Measurements from ENCODE around the gene CCL21. TPM values are rescaled to one million over a fixed set of nuclear protein-coding genes. Genes with fewer than 3 reads are reported as not detected.

The CCL21 gene
- polyA plus RNA-seq, 4 donors = 6.5 to 21.2 (median 10.8) TPM

DNA sequence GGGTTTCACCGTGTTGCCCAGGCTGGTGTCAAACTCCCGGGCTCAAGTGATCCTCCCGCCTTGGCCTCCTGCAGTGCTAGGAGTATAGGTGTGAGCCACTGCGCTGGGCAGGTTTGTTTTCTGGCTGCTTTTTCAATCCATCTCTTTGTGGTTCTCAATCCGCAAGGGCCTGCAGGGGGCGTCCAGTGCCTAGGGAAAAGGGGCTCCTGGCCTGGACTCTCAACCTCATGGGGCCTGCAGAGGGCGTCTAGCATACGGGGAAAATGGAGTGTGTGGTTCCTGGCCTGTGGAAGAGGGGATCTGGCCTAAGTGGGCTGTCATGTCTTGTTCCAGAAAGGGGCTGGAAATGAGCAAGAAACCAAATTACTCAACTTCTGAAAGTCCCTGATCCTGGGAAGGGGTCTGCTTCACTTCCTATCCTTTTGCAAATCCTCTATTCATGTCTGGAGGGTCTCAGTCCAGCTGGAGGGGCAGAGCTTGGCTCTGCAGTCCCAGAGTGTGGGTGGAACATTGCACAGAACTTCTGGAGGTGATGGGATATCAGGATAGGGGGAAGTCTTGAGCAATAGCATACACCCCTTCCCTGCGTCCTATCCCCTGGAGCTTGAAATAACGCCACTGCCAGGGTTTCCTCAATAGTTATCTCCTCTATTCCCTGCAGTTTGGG lies 34.8 kb downstream of the CCL21 start:
- no peak for DNase-seq (ENCODE audit: low read depth in 4 of 4, low spot score in 2 of 4)

DNA sequence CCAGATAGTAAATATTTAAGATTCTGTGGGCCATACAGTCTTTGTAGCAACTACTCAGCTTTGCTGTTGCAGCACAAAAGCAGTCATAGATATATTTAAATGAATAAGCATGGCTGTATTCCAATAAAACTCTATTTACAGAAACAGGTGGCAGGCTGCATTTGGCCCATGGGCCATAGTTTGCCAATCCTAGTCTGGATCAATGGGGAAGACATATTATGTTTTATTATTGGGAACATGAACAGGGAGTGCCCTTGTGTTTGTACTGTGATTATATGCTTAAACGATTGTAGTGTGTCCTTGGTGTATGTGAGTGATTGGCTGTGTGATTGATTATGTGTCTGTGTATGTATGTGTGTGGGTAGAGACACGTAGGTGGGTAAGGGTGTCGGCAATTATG lies 35.5 kb downstream of the CCL21 start:
- no peak for DNase-seq (ENCODE audit: low read depth in 4 of 4, low spot score in 2 of 4)

DNA sequence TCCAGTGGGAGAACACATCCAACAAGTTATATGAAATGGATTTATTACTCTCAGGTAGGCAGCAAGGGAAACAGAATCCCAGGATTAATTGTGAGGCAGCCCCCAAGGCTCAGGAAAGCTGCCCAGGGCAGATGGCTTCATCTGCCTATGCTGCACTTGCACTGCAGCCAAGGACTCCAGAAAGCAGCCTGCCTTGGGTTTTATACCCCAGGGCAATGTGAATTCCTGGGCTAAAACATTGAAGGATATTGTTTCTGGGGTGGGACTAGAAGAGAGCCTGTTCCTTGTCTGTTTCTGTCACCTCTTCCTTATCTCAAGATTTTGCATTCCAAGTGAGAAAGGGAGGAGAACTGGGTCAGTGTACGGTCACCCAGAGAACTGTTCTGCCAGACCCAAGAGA lies 38.6 kb downstream of the CCL21 start:
- no peak for DNase-seq (ENCODE audit: low read depth in 4 of 4, low spot score in 2 of 4)

DNA sequence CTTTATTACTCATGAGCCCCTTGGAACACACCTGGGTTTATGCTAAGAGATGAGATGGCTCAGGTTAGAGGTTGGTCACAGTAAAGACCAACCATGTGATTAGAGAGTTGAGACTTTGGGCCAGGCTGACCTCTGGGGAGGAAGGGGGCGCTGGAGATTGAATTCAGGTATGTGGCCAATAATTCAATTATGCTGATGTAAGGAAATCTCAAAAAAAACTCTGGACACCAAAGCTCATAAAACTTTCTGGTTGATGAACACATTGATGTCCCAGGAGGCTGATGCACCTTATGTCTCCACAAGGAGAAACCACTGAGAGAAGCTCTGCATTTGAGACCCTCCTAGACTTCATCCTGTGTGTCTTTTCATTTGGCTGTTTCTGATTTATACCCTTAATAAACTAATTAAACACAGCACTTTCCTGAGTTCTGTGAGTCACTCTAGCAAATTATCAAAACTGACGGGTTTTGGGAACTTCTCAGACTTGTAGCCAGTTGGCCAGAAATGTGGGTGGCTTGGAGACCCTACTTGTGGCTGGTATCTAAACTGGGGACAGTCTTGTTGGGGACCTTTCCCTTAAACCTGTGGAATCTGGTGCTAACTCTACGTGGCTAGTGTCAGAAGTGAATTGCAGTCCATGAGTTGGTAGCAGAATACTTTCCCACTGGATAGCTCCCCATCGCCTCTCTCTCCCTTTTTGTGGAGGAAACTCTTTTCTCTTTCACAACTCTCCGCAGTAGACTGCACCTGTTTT lies 40.0 kb downstream of the CCL21 start:
- DNase-seq (ENCODE audit: low read depth in 4 of 4, low spot score in 2 of 4) = no peak

DNA sequence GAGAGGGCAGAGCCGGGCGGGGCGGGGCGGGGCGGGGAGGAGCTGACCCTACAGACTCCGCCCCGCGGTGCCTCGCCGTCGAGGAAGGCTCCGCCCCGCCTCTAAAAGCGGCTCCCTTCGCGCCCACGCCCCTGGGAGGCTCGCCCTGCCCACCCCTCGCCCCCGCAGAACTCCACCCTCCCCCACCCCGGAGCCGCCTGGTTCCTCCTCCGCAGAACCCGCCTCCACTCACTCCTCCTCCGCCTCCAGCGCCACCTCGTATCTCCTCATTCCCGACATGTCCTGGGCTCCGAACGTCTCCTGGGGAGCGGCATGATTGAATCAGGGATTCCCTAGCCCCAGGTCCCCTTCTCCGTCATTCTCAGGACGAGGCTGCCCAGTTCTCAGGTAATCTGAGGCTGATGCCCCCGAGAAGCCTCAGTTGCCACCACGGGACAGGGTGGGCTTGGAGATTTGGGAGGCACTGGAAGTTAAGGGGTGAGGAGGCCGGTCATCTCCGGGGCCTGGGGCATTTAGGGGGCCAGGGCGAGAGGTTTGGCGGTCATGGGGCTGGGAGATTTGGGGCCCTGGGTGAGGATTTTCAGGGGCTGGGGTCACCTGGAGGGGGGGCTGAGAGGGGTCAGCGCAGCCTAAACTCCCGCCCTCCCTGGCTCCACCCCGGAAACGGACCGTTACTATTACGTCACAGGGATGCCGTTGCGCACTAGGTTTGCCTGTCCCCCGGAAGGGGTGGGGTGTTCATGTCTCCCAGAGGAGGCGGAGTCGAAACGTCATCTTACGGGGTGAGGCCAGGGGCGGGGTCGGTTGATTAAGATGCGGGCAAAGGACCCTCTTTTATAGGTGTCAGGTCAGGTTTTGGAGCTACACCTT lies 44.3 kb downstream of the CCL21 start:
- peak; percentile 83 to 93 (median 88) for DNase-seq (ENCODE audit: low read depth in 4 of 4, low spot score in 2 of 4)

DNA sequence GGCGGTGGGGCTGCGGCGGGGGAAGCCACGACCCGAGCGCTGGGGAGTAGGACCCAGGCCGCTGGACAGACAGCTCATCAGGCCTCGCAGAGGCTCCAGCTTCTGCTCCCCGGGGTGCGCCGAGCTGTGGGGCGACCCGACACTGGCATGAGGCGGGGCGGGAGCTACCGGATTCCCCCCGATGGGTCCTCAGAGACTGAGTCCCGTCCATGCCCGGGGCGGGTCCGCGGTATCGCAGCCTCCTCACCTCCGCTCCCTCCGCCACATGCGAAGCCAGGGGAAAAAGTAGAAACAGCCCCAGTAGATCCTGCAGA lies 44.9 kb downstream of the CCL21 start:
- DNase-seq (ENCODE audit: low read depth in 4 of 4, low spot score in 2 of 4) = no peak

DNA sequence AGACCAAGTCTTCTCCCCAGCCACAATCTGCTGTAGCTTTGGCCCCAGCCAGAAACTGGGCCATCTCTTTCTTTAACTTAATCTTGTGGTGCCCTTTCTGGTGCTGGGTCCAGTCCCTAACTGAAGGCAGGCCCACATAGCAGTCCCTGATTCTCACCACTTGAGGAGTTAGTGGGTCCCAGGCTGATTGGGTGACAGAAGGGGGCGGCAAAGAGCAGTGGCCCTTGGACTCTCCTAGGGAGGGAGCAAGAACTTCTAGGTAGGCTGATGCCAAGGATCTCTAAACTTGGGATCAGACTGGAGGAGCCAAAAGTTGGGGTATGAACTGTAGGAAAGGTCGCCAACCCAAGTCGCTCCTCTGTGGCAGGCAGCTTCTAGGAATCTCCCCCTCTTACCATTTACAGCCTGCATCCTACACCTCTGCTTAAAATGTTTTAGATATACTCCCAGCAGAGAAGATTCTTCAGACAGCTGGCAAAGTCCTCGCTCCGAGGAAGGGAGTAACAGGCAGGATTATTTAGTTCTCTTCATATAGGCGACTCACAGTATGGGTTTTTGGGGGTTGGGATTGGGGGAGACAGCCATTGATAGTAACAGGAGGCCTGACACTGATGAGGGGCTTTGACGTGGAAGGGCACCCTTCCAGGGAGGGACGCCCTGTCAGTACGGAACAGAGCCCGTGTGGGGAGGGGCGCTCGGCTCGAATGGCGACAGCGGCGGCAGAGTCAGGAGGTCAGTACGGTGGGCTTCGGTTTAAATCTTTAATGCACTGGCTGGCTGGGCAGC lies 45.5 kb downstream of the CCL21 start:
- peak in 1 of 4 donors; percentile 60 for DNase-seq (ENCODE audit: low read depth in 4 of 4, low spot score in 2 of 4)

DNA sequence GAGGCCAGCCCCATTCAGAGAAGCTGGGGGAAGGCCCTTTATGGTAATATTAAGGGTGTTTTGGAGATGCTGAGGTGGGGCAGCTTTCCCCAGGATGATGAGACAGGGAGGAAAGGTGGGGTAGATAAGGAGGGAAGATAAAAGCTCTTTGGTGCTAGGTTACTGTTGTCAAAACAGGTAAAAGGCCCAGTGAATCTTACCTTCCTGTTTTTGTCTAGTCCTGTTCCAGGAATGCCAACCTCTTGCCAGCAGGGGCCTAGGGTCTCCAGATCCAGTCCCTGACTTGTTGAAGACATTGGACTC lies 46.7 kb downstream of the CCL21 start:
- no peak for DNase-seq (ENCODE audit: low read depth in 4 of 4, low spot score in 2 of 4)

DNA sequence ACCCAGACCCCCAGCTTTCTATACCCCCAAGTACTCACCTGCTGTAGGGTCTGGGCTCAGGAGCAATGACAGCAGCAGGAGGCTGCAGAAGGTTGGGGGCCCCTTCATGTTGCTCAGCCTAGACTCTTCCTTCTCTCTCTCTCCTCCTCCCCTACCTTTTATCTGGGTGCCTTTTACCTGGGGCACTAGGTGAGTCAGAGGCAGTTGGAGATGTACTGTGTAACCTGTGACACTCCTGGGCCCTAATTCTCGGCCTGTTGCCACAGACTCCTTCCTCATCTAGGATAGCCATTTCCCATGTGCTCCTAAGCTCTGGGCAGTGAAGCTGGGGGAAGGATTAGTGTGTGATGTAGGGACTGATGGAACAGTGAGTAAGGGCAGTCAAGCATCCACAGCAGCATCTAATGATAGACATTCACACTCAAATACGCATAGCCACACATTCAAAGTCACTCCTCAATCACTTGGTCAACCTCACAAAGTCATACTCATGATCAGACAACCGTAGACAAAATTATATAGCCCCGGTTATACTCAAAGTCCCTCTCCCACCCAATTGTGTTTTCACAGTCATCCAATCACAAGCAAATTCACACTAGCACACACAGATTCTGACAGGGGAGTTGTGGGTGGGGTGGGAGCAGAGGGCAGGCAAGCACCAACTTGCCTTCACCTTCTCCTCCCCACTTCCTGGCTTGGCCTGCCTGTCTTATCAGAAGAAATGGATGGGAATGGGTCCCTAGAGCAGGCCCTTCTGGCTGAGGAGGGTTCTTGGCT lies 47.2 kb downstream of the CCL21 start, which contains the start of gene CCL27:
Gene CCL27, minus strand, starts transcription at position 132 of the 777 bp plus-strand sequence. Its CDS starts 24 bp downstream, at position 108.
- no peak for DNase-seq (ENCODE audit: low read depth in 4 of 4, low spot score in 2 of 4)

DNA sequence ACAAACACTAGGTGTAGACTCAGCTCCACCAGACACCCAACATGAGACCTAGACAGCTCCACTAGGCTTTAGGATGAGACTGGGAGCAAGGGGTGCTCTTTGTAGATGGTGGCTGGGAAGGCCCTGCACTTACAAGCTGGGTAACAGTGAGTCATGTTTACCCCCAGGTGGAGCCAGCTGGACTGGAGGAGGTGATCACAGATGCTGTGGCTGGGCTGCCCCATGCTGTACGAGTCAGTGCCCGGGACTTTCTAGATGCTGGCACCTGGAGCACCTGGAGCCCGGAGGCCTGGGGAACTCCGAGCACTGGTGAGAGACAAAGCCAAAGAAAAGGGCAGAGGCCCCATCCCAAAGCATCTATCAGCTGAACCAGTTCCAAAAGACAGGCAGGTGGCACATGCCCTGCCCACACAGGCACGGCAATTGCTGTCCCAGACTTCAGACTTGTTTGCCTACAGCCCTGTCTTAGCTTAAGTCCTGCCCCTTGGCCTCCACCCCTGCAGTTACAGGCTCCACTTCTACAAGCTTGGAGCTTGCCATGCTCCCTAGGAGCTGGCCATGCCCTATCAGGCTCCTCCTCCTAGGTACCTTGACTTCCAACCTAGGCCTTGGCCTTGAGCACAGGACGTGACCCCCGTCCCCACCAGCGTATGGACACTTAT lies 50.2 kb downstream of the CCL21 start:
- DNase-seq (ENCODE audit: low read depth in 4 of 4, low spot score in 2 of 4) = no peak

Other genes with a start within 250 kb of the CCL21 start
- gene ENHO, start 187.1 kb downstream of the CCL21 start, polyA plus RNA-seq (ENCODE audit: insufficient read length in 4 of 4) = 1 to 10 TPM; 1.5 to 2.8 (median 2.1) TPM
- gene CNTFR, start 120.4 kb downstream of the CCL21 start, polyA plus RNA-seq (ENCODE audit: insufficient read length in 4 of 4) = 10 to 100 TPM; 33.1 to 59.9 (median 47.4) TPM
- 10 to 100 TPM; 26.5 to 38.1 (median 30.7) TPM for gene RPP25L, start 98.0 kb downstream of the CCL21 start, polyA plus RNA-seq (ENCODE audit: insufficient read length in 4 of 4)
- 100 to 1,000 TPM in 3 of 4 donors, 10 to 100 TPM in 1; 95.2 to 108 (median 103) TPM for gene DCTN3, start 89.6 kb downstream of the CCL21 start, polyA plus RNA-seq (ENCODE audit: insufficient read length in 4 of 4)
- gene ARID3C, start 81.1 kb downstream of the CCL21 start, polyA plus RNA-seq (ENCODE audit: insufficient read length in 4 of 4) = under 1 TPM in 3 of 4 donors, not detected in 1; 0.16 to 0.21 (median 0.19) TPM
- 10 to 100 TPM; 44.0 to 57.1 (median 49.5) TPM for gene SIGMAR1, start 72.3 kb downstream of the CCL21 start, polyA plus RNA-seq (ENCODE audit: insufficient read length in 4 of 4)
- gene GALT, start 63.5 kb downstream of the CCL21 start, polyA plus RNA-seq (ENCODE audit: insufficient read length in 4 of 4) = 10 to 100 TPM; 57.7 to 88.7 (median 70.9) TPM
- 10 to 100 TPM; 45.0 to 77.6 (median 68.5) TPM for gene IL11RA, start 58.0 kb downstream of the CCL21 start, polyA plus RNA-seq (ENCODE audit: insufficient read length in 4 of 4)
- under 1 TPM in 3 of 4 donors, not detected in 1; 0.23 to 0.44 (median 0.41) TPM for gene CCL27, start 47.5 kb downstream of the CCL21 start, polyA plus RNA-seq (ENCODE audit: insufficient read length in 4 of 4)
- under 1 TPM in 1 of 4 donors, not detected in 3; 0.28 TPM for gene CCL19, start 18.9 kb downstream of the CCL21 start, polyA plus RNA-seq (ENCODE audit: insufficient read length in 4 of 4)
- gene PHF24, start 248.1 kb upstream of the CCL21 start, polyA plus RNA-seq (ENCODE audit: insufficient read length in 4 of 4) = under 1 TPM; 0.10 to 0.29 (median 0.21) TPM

Measured in left renal cortex interstitium (tissue), 4 donors.